H1 (cell line): ENCODE data around the gene SLC15A2. TPM values are rescaled to one million over a fixed set of nuclear protein-coding genes. Genes with fewer than 3 reads are reported as not detected.

Source experiments
- HDAC2 ChIP-seq, 2 experiments: fragments of 300-600 bp in 1 of 2; sonication (generic) in 1 of 2; IDR thresholded peaks; 2 replicates each; pipeline ENCODE4 v1.6.1; 2011 to 2012; ENCODE audit warnings: low read depth in 2 of 2, low read length in 2 of 2, mild to moderate bottlenecking in 2 of 2, moderate library complexity in 2 of 2, borderline replicate concordance in 1 of 2, inconsistent platforms in 1 of 2
- MAFK ChIP-seq: IDR thresholded peaks from 2 replicates; pipeline ENCODE4 v1.6.1; 2012; ENCODE audit warnings: low read depth, mild to moderate bottlenecking, improper control_type of control experiment, low read length
- POLR2AphosphoS5 ChIP-seq: IDR thresholded peaks from 2 replicates; pipeline ENCODE4 v1.6.1; 2011; ENCODE audit warnings: low read depth, low read length
- TCF12 ChIP-seq: IDR thresholded peaks from 2 replicates; pipeline ENCODE4 v1.6.1; 2011; ENCODE audit warnings: low read depth, mild to moderate bottlenecking, low read length
- TEAD4 ChIP-seq: IDR thresholded peaks from 2 replicates; pipeline ENCODE4 v1.6.1; 2012; ENCODE audit warnings: low read depth, low read length, inconsistent platforms, mixed read lengths
- ZNF274 ChIP-seq: IDR thresholded peaks from 2 replicates; pipeline ENCODE4 v1.7.0; 2012; ENCODE audit warnings: low read length, borderline replicate concordance; ENCODE audit errors: extremely low read depth
- polyA plus RNA-seq, 7 experiments: library from polyadenylated mRNA; depleted of rRNA in 3 of 7; stranded (reverse) in 5 of 7; unstranded in 2 of 7; fragments of >200 nt in 5 of 7; fragments of 200-250 nt in 2 of 7; gene quantifications; 1 replicate in 5 of 7; 2 replicates in 1 of 7; 4 replicates in 1 of 7; pipeline versions ENCODE4 v1.2.1 to v1.2.3, GENCODE V29; 2011 to 2013; ENCODE audit warnings: missing spikeins in 2 of 7, mixed read lengths in 2 of 7
- total RNA-seq: library from RNA; stranded (reverse); fragmentation: NEBNext Ultra II Directional; extraction: Animal tissue kit (Norgen Biotek cat#: 25700); gene quantifications from 2 replicates; pipeline ENCODE4 v1.2.1, GENCODE V29; 2021

The SLC15A2 gene
- total and polyA plus RNA-seq, 2 of the 8 experiments (the other 6 are each of a cell fraction or from before 2014, with no cell fraction given), result 2.0 to 3.6 TPM

- TF ChIP-seq HDAC2 (IDR thresholded peaks at IDR 0.05; ENCODE audit: borderline replicate concordance in 1 of 2, low read depth in 2 of 2, low read length in 2 of 2) (no peak), TCF12 (no peak), MAFK (no peak), TEAD4 (no peak), ZNF274 (no peak), POLR2AphosphoS5 (no peak)
These were observed 86.2 kb downstream of the SLC15A2 start (continued) for GRCh38 chr3:121980450-121980796.
